ENCODE results near the gene CD44.
A peak's percentile ranks its signal among the peaks of the same experiment; 100 is the strongest.

GRCh38 chr11:35237351-35237750, 98.4 kb downstream of the CD44 start:
- TF ChIP-seq CEBPB (IDR thresholded peaks at IDR 0.05) (no peak), CREB1 (IDR thresholded peaks at IDR 0.05; ENCODE audit: low read depth) (no peak), RAD21 (IDR thresholded peaks at IDR 0.05; ENCODE audit: low read depth) (0 out of 2 replicates have a peak, but pooled peaks have one; percentile 5), EP300 (IDR thresholded peaks at IDR 0.05; ENCODE audit: borderline replicate concordance) (no peak), REST (IDR thresholded peaks at IDR 0.05; ENCODE audit: low read depth) (no peak)

Data from Ishikawa (cell line).